K562 (cell line): ENCODE results near the gene C1RL.

Experiments used
- ADNP ChIP-seq: fragments of 200-800 bp; sonication (Bioruptor generic); IDR thresholded peaks from 2 replicates; pipeline ENCODE4 v1.6.1; 2016; ENCODE audit warnings: missing genetic modification characterization, missing compliant biosample characterization
- CBX8 ChIP-seq: fragments of 200-600 bp; sonication (generic); IDR thresholded peaks from 2 replicates; pipeline ENCODE4 v1.6.1; 2012; ENCODE audit warnings: borderline replicate concordance, mixed run types, low read depth, mild to moderate bottlenecking, moderate library complexity, mixed read lengths, low read length, control low read depth, inconsistent platforms; ENCODE audit not compliant: poor library complexity, severe bottlenecking; ENCODE audit errors: extremely low read depth
- CTCF ChIP-seq, 3 experiments: IDR thresholded peaks in 2 of 3; conservative IDR thresholded peaks in 1 of 3; 2 replicates each; pipeline ENCODE4 v1.5.1; 2011 to 2012; ENCODE audit warnings: low read length in 3 of 3, mild to moderate bottlenecking in 3 of 3, control low read depth in 2 of 3, improper control_type of control experiment in 1 of 3, inconsistent platforms in 1 of 3, low read depth in 1 of 3, mixed read lengths in 1 of 3, moderate library complexity in 1 of 3; ENCODE audit not compliant: insufficient read depth in 2 of 3
- DPF2 ChIP-seq: fragments of 450-650 bp; IDR thresholded peaks from 2 replicates; pipeline ENCODE4 v1.6.1; 2016
- ETS1 ChIP-seq: conservative IDR thresholded peaks from 2 replicates; pipeline ENCODE4 v1.6.1; 2011; ENCODE audit warnings: low read depth, mild to moderate bottlenecking, low read length; ENCODE audit not compliant: control insufficient read depth
- PHF20 ChIP-seq: fragments of 450-650 bp; IDR thresholded peaks from 2 replicates; pipeline ENCODE4 v1.6.1; 2018; ENCODE audit not compliant: partially characterized antibody
- RFX5 ChIP-seq: IDR thresholded peaks from 2 replicates; pipeline ENCODE4 v1.6.1; 2011; ENCODE audit warnings: low read depth, mild to moderate bottlenecking, improper control_type of control experiment, low read length
- SNRNP70 ChIP-seq: fragments of 200-400 bp; formaldehyde crosslinking; optimal IDR thresholded peaks from 2 replicates; pipeline ENCODE3; 2017; ENCODE audit warnings: low read depth, low read length
- SRF ChIP-seq, 2 experiments: fragments of 250-450, 450-650 bp in 1 of 2; sonication (Bioruptor Pico) in 1 of 2; sonication (generic) in 1 of 2; formaldehyde crosslinking; IDR thresholded peaks; 2 replicates each; pipeline versions ENCODE4 v1.5.0 to v1.5.1; 2020 to 2022; ENCODE audit warnings: mild to moderate bottlenecking in 1 of 2, missing genetic modification reagents in 1 of 2
- SRSF9 ChIP-seq: fragments of 200-400 bp; formaldehyde crosslinking; IDR thresholded peaks from 2 replicates; pipeline ENCODE4 v1.6.1; 2017; ENCODE audit warnings: low read depth, low read length, borderline replicate concordance
- TFE3 ChIP-seq: fragments of 450-650 bp; formaldehyde crosslinking; IDR thresholded peaks from 2 replicates; pipeline ENCODE4 v1.4.0; 2020; ENCODE audit warnings: mild to moderate bottlenecking, mixed read lengths
- ZNF212 ChIP-seq: fragments of 450-650 bp; formaldehyde crosslinking; IDR thresholded peaks from 2 replicates; pipeline ENCODE4 v1.4.0; 2020; ENCODE audit warnings: mild to moderate bottlenecking

GRCh38 chr12:7046383-7047105, 62.5 kb downstream of the C1RL start:
- TF ChIP-seq DPF2: no peak
- no peak for TF ChIP-seq SRF (CRISPR knock-in tag; IDR thresholded peaks at IDR 0.05)
- peak in 1 of 3 experiments; percentile 6; a peak in 2 of 6 replicates for TF ChIP-seq CTCF (IDR thresholded peaks at IDR 0.05 in 2 of 3, conservative IDR thresholded peaks at IDR 0.05 in 1 of 3; ENCODE audit: insufficient read depth in 2 of 3, low read depth in 1 of 3, low read length in 3 of 3)
- no peak for TF ChIP-seq ADNP (tag)
- no peak for TF ChIP-seq CBX8
- no peak for TF ChIP-seq TFE3 (CRISPR knock-in tag)
- no peak for TF ChIP-seq RFX5
- no peak for TF ChIP-seq PHF20
- no peak for TF ChIP-seq ETS1
- no peak for TF ChIP-seq ZNF212 (CRISPR knock-in tag)
- TF ChIP-seq SNRNP70: no peak
- TF ChIP-seq SRSF9: no peak
